HepG2 (cell line): Measurements from ENCODE around the gene METAP1D. TPM values are rescaled to one million over a fixed set of nuclear protein-coding genes. Genes with fewer than 3 reads are reported as not detected.

Experiments used
- BCL6 ChIP-seq: IDR thresholded peaks from 2 replicates; pipeline ENCODE4 v1.6.1; 2016; ENCODE audit warnings: missing genetic modification reagents, missing compliant biosample characterization
- FOXA3 ChIP-seq: IDR thresholded peaks from 2 replicates; pipeline ENCODE4 v1.6.1; 2016; ENCODE audit warnings: missing genetic modification reagents, missing compliant biosample characterization
- SOX6 ChIP-seq, 2 experiments: fragments of 450-650 bp in 1 of 2; sonication (generic) in 1 of 2; formaldehyde crosslinking in 1 of 2; IDR thresholded peaks; 2 replicates each; pipeline versions ENCODE4 v1.4.0 to v1.6.1; 2017 to 2020; ENCODE audit warnings: antibody characterized with exemption in 1 of 2, mild to moderate bottlenecking in 1 of 2, missing genetic modification reagents in 1 of 2
- ZBTB4 ChIP-seq: sonication (generic); formaldehyde crosslinking; IDR thresholded peaks from 2 replicates; pipeline ENCODE4 v1.4.0; 2020; ENCODE audit warnings: missing genetic modification reagents, mild to moderate bottlenecking, borderline replicate concordance
- polyA plus RNA-seq, 8 experiments: library from polyadenylated mRNA; depleted of rRNA in 3 of 8; stranded (reverse) in 7 of 8; unstranded in 1 of 8; fragments of >200 nt; fragmentation: Illumina TruSeq in 4 of 8; extraction: Trizol in 4 of 8; gene quantifications; 2 replicates each; pipeline versions ENCODE4 v1.2.1 to v1.2.3, GENCODE V29; 2011 to 2016; ENCODE audit warnings: low read depth in 4 of 8, missing spikeins in 1 of 8, mixed read lengths in 1 of 8; ENCODE audit not compliant: insufficient read depth in 1 of 8
- total RNA-seq, 5 experiments: library from RNA; depleted of rRNA; stranded (reverse); fragments of >200 nt; fragmentation: Illumina TruSeq; extraction: Trizol; gene quantifications; 2 replicates each; pipeline ENCODE4 v1.2.3, GENCODE V29; 2016; ENCODE audit warnings: low read depth in 1 of 5
- TF ChIP-seq, protein P1 (sequence below), 2 experiments: IDR thresholded peaks; 2 replicates each; pipeline ENCODE4 v1.6.1; 2011 to 2012; ENCODE audit warnings: low read length in 2 of 2, borderline replicate concordance in 1 of 2, low read depth in 1 of 2, mild to moderate bottlenecking in 1 of 2, moderate library complexity in 1 of 2
- TF ChIP-seq, protein P2 (sequence below): IDR thresholded peaks from 2 replicates; pipeline ENCODE4 v1.6.1; 2016; ENCODE audit warnings: low read depth, borderline replicate concordance
- TF ChIP-seq, protein P3 (sequence below): IDR thresholded peaks from 2 replicates; pipeline ENCODE4 v1.4.0; 2020; ENCODE audit warnings: mild to moderate bottlenecking, missing genetic modification reagents

METAP1D gene
- total and polyA plus RNA-seq, 2 of the 13 experiments (the other 11 are each of a cell fraction or from before 2014, with no cell fraction given), result 14.7 to 21.6 TPM

GRCh38 chr2:172047566-172048507 lies 48.1 kb downstream of the METAP1D start (continued):
- TF ChIP-seq, protein P1, sequence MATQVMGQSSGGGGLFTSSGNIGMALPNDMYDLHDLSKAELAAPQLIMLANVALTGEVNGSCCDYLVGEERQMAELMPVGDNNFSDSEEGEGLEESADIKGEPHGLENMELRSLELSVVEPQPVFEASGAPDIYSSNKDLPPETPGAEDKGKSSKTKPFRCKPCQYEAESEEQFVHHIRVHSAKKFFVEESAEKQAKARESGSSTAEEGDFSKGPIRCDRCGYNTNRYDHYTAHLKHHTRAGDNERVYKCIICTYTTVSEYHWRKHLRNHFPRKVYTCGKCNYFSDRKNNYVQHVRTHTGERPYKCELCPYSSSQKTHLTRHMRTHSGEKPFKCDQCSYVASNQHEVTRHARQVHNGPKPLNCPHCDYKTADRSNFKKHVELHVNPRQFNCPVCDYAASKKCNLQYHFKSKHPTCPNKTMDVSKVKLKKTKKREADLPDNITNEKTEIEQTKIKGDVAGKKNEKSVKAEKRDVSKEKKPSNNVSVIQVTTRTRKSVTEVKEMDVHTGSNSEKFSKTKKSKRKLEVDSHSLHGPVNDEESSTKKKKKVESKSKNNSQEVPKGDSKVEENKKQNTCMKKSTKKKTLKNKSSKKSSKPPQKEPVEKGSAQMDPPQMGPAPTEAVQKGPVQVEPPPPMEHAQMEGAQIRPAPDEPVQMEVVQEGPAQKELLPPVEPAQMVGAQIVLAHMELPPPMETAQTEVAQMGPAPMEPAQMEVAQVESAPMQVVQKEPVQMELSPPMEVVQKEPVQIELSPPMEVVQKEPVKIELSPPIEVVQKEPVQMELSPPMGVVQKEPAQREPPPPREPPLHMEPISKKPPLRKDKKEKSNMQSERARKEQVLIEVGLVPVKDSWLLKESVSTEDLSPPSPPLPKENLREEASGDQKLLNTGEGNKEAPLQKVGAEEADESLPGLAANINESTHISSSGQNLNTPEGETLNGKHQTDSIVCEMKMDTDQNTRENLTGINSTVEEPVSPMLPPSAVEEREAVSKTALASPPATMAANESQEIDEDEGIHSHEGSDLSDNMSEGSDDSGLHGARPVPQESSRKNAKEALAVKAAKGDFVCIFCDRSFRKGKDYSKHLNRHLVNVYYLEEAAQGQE (IDR thresholded peaks at IDR 0.05; ENCODE audit: borderline replicate concordance in 1 of 2, low read depth in 1 of 2, low read length in 2 of 2), result no peak
- TF ChIP-seq BCL6 (peak; percentile 19; the same call in 1 of the 2 replicates), FOXA3 (CRISPR knock-in tag) (0 out of 2 replicates have a peak, but pooled peaks have one; percentile 8), SOX6 (IDR thresholded peaks at IDR 0.05) (no peak), SOX6 (CRISPR knock-in tag; IDR thresholded peaks at IDR 0.05) (0 out of 2 replicates have a peak, but pooled peaks have one; percentile 43), ZBTB4 (CRISPR knock-in tag) (0 out of 2 replicates have a peak, but pooled peaks have one; percentile 55)
- TF ChIP-seq, protein P2, sequence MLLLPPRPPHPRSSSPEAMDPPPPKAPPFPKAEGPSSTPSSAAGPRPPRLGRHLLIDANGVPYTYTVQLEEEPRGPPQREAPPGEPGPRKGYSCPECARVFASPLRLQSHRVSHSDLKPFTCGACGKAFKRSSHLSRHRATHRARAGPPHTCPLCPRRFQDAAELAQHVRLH (CRISPR knock-in tag), result no peak
- TF ChIP-seq, protein P3, sequence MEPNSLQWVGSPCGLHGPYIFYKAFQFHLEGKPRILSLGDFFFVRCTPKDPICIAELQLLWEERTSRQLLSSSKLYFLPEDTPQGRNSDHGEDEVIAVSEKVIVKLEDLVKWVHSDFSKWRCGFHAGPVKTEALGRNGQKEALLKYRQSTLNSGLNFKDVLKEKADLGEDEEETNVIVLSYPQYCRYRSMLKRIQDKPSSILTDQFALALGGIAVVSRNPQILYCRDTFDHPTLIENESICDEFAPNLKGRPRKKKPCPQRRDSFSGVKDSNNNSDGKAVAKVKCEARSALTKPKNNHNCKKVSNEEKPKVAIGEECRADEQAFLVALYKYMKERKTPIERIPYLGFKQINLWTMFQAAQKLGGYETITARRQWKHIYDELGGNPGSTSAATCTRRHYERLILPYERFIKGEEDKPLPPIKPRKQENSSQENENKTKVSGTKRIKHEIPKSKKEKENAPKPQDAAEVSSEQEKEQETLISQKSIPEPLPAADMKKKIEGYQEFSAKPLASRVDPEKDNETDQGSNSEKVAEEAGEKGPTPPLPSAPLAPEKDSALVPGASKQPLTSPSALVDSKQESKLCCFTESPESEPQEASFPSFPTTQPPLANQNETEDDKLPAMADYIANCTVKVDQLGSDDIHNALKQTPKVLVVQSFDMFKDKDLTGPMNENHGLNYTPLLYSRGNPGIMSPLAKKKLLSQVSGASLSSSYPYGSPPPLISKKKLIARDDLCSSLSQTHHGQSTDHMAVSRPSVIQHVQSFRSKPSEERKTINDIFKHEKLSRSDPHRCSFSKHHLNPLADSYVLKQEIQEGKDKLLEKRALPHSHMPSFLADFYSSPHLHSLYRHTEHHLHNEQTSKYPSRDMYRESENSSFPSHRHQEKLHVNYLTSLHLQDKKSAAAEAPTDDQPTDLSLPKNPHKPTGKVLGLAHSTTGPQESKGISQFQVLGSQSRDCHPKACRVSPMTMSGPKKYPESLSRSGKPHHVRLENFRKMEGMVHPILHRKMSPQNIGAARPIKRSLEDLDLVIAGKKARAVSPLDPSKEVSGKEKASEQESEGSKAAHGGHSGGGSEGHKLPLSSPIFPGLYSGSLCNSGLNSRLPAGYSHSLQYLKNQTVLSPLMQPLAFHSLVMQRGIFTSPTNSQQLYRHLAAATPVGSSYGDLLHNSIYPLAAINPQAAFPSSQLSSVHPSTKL (CRISPR knock-in tag), result peak; percentile 59
